ENCODE measurements around the gene SEZ6L2. TPM values are rescaled to one million over a fixed set of nuclear protein-coding genes. Genes with fewer than 3 reads are reported as not detected.

The SEZ6L2 gene
- total RNA-seq, 2 experiments from 2014 or later, result not detected

- H3K36me3 ChIP-seq (ENCODE audit: insufficient read depth, low read length), result no peaks in the 10 kb centered on the region
- peaks cover 22% of the 10 kb centered on the region for H3K4me1 ChIP-seq (ENCODE audit: insufficient read depth, low read length)
- no peak overlapping the region for H3K27ac Mint-ChIP-seq
- TF ChIP-seq CTCF (IDR thresholded peaks at IDR 0.05), result no peak
- POLR2A ChIA-PET, result no interaction called here
- no peaks in the 10 kb centered on the region for H3K36me3 Mint-ChIP-seq (ENCODE audit: low read depth)
- H3K27ac ChIP-seq (ENCODE audit: low read depth in 1 of 2, low read length in 2 of 2), result no peak overlapping the region
- no peak for DNase-seq
- H3K4me1 Mint-ChIP-seq (ENCODE audit: low read depth), result no peaks in the 10 kb centered on the region
- peaks cover 28 to 29% of the 10 kb centered on the region in 2 experiments for H3K27me3 ChIP-seq (ENCODE audit: control insufficient read depth in 1 of 2, insufficient read depth in 2 of 2, low read length in 2 of 2)
- H3K9me3 Mint-ChIP-seq, result no peaks in the 10 kb centered on the region
- no peak for ATAC-seq (ENCODE audit: poor library complexity)
- CTCF ChIA-PET, result no interaction called here
- H3K4me3 Mint-ChIP-seq, result no peak overlapping the region
- peaks cover 32% of the 10 kb centered on the region for H3K27me3 Mint-ChIP-seq
- intact Hi-C loops (cut with DNase I, micrococcal nuclease), result no loop called here
- peaks cover 0 to 23% of the 10 kb centered on the region in 2 experiments for H3K9me3 ChIP-seq (ENCODE audit: control insufficient read depth in 1 of 2, insufficient read depth in 1 of 2, low read length in 2 of 2)
- H3K4me3 ChIP-seq (ENCODE audit: low read length), result no peak overlapping the region
Observed at GRCh38 chr16:29896841-29897240, 2.5 kb downstream of the SEZ6L2 start.

- H3K27ac ChIP-seq (ENCODE audit: low read depth in 1 of 2, low read length in 2 of 2), result no peak overlapping the region
- no peaks in the 10 kb centered on the region for H3K4me1 Mint-ChIP-seq (ENCODE audit: low read depth)
- H3K27ac Mint-ChIP-seq, result no peak overlapping the region
- H3K27me3 Mint-ChIP-seq, result peaks cover 32% of the 10 kb centered on the region
- CTCF ChIA-PET, result no interaction called here
- peaks cover 25 to 26% of the 10 kb centered on the region in 2 experiments for H3K27me3 ChIP-seq (ENCODE audit: control insufficient read depth in 1 of 2, insufficient read depth in 2 of 2, low read length in 2 of 2)
- DNase-seq (no peak), ATAC-seq (ENCODE audit: poor library complexity) (no peak)
- no peak overlapping the region for H3K4me3 ChIP-seq (ENCODE audit: low read length)
- peaks cover 9% of the 10 kb centered on the region for H3K4me1 ChIP-seq (ENCODE audit: insufficient read depth, low read length)
- no peaks in the 10 kb centered on the region for H3K36me3 ChIP-seq (ENCODE audit: insufficient read depth, low read length)
- H3K9me3 ChIP-seq (ENCODE audit: control insufficient read depth in 1 of 2, insufficient read depth in 1 of 2, low read length in 2 of 2), result peaks cover 0 to 18% of the 10 kb centered on the region in 2 experiments
- TF ChIP-seq CTCF (IDR thresholded peaks at IDR 0.05), result no peak
- no peaks in the 10 kb centered on the region for H3K36me3 Mint-ChIP-seq (ENCODE audit: low read depth)
- POLR2A ChIA-PET, result no interaction called here
- no peak overlapping the region for H3K4me3 Mint-ChIP-seq
- no peaks in the 10 kb centered on the region for H3K9me3 Mint-ChIP-seq
- intact Hi-C loops (cut with DNase I, micrococcal nuclease), result no loop called here
Observed at GRCh38 chr16:29894352-29894751, 5.0 kb downstream of the SEZ6L2 start.

- Mint-ChIP-seq H3K27me3 (peaks cover 28% of the 10 kb centered on the region), H3K9me3 (no peaks in the 10 kb centered on the region), H3K36me3 (ENCODE audit: low read depth) (no peaks in the 10 kb centered on the region), H3K4me1 (ENCODE audit: low read depth) (no peaks in the 10 kb centered on the region), H3K4me3 (no peak overlapping the region), H3K27ac (no peak overlapping the region)
- no peak for TF ChIP-seq CTCF (IDR thresholded peaks at IDR 0.05)
- peaks cover 17 to 18% of the 10 kb centered on the region in 2 experiments for H3K27me3 ChIP-seq (ENCODE audit: control insufficient read depth in 1 of 2, insufficient read depth in 2 of 2, low read length in 2 of 2)
- peaks cover 0 to 10% of the 10 kb centered on the region in 2 experiments for H3K9me3 ChIP-seq (ENCODE audit: control insufficient read depth in 1 of 2, insufficient read depth in 1 of 2, low read length in 2 of 2)
- no peak overlapping the region for H3K27ac ChIP-seq (ENCODE audit: low read depth in 1 of 2, low read length in 2 of 2)
- ChIA-PET CTCF (no interaction called here), POLR2A (no interaction called here)
- H3K4me1 ChIP-seq (ENCODE audit: insufficient read depth, low read length), result peaks cover under 1% of the 10 kb centered on the region
- no peak overlapping the region for H3K4me3 ChIP-seq (ENCODE audit: low read length)
- intact Hi-C loops (cut with DNase I, micrococcal nuclease), result no loop called here
- no peaks in the 10 kb centered on the region for H3K36me3 ChIP-seq (ENCODE audit: insufficient read depth, low read length)
- ATAC-seq (ENCODE audit: poor library complexity) (no peak), DNase-seq (no peak)
Observed at GRCh38 chr16:29893553-29893952, 5.8 kb downstream of the SEZ6L2 start.
